Measurements from ENCODE around the gene GSC2. TPM values are rescaled to one million over a fixed set of nuclear protein-coding genes. Genes with fewer than 3 reads are reported as not detected.

The GSC2 gene
- total RNA-seq (2014; rRNA removed; shearing (Covaris generic)), result 0.78 TPM in 1 of 2 replicates, not detected in the other

DNA sequence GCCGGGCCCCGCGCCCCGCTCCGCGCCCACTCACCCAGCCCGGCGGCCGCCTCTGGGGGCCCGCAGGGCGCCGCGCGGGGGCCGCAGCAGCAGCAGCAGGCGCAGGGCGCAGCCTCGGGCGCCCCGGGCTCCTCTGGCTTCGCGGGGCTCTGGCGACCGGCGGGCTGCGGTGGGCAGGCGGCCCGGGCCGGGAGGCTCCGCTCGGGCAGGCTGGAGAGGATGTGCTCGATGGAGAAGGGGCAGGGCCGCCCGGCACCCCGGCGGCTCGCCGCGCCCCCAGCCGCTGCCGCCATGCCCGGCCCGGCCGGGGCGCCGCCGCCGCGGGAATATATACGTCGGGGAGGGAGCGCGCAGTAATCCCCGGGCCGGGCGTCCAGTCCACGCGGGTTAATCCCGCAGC lies at the start of gene GSC2:
TSS of gene GSC2 (minus strand) at position 302 of the 400 bp plus-strand sequence. CDS start at position 293, 9 bp downstream.
- DNase-seq, result peak; percentile 86
- Histone ChIP-seq H3K4me3 (ENCODE audit: insufficient read depth, low read depth, low read length) (peak within 1 kb of the TSS; percentile 43), H3K27me3 (ENCODE audit: control insufficient read depth, insufficient read depth, low read length) (peaks cover 72% of the 10 kb centered on the region), H3K36me3 (replicated peaks; ENCODE audit: control insufficient read depth, insufficient read depth, low read length) (no peaks in the 10 kb centered on the region)

DNA sequence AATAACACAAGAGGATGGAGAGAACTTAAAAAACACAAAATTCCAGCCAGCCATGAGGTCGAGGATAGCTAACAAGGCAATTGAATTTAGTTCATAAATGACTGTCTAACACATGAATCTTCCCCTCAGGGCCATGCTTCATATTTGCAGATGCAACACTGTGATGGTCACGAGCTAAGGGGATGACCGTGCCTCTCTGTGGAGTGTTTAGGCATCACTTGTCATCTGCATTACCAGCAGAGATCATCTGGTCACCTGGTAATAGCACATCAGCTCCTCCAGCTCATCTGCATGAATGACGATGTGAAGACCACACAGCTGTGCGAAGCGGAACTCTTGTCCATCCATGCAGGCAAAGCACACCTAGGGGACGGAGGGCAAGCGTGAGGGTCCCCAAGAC lies 49.4 kb upstream of the GSC2 start:
- no peaks in the 10 kb centered on the region for H3K27me3 ChIP-seq (ENCODE audit: control insufficient read depth, insufficient read depth, low read length)
- DNase-seq, result no peak
- H3K4me3 ChIP-seq (ENCODE audit: insufficient read depth, low read depth, low read length), result no peak overlapping the region
- H3K36me3 ChIP-seq (replicated peaks; ENCODE audit: control insufficient read depth, insufficient read depth, low read length), result peaks cover 2% of the 10 kb centered on the region; the same call in 1 of the 2 replicates

DNA sequence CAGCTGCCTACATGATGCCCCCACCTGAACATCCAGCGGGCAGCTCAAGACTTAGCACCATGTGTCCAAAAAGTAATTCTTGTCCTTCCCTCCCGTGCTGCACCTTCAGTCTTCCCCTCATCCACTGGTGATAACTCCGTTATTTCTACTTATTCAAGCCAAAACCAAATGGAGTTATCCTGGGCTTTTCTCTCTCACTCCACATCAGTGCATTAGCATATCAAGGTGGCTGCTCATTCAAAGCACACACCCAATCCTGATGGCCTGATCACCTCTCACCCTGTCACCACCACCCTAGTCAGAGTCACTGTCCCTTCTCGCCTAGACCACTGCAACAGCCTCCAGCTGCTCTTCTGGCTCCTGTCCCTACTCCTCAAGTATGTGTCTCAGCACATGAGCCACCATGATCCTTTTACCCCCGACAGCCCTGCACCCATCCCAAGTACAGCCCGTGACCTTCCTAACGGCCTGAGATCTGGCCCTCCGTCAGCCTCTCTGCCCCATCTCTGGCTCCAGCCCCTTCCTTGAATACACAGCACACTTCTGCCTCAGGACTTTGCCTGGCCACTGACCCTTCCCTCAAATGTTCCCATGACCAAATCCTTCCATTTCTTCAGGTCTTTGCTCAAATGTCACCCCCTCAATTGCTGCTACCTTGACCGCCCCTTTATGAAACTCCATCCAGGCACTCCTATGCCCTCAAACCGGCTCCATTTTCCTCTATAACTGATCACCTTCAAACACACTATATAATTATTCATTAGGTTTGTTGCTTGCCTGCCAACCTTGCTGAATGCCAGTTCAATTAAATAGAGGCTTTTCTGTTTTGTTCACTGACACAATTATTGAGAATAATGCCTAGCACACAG lies 48.1 kb upstream of the GSC2 start:
- Histone ChIP-seq H3K4me3 (ENCODE audit: insufficient read depth, low read depth, low read length) (no peak overlapping the region), H3K36me3 (replicated peaks; ENCODE audit: control insufficient read depth, insufficient read depth, low read length) (peaks cover 2% of the 10 kb centered on the region; the same call in 1 of the 2 replicates), H3K27me3 (ENCODE audit: control insufficient read depth, insufficient read depth, low read length) (no peaks in the 10 kb centered on the region)
- DNase-seq, result no peak

- no peak overlapping the region for H3K4me3 ChIP-seq (ENCODE audit: insufficient read depth, low read depth, low read length)
- peaks cover 2% of the 10 kb centered on the region; the same call in 1 of the 2 replicates for H3K36me3 ChIP-seq (replicated peaks; ENCODE audit: control insufficient read depth, insufficient read depth, low read length)
- no peaks in the 10 kb centered on the region for H3K27me3 ChIP-seq (ENCODE audit: control insufficient read depth, insufficient read depth, low read length)
- no peak for DNase-seq
Observed at GRCh38 chr22:19196841-19197612, 46.9 kb upstream of the GSC2 start.

GRCh38 chr22:19195796-19196731 lies 46.0 kb upstream of the GSC2 start:
- no peak overlapping the region for H3K4me3 ChIP-seq (ENCODE audit: insufficient read depth, low read depth, low read length)
- H3K36me3 ChIP-seq (replicated peaks; ENCODE audit: control insufficient read depth, insufficient read depth, low read length), result peaks cover 2% of the 10 kb centered on the region; the same call in 1 of the 2 replicates
- H3K27me3 ChIP-seq (ENCODE audit: control insufficient read depth, insufficient read depth, low read length), result no peaks in the 10 kb centered on the region
- peak; percentile 34 for DNase-seq

- Histone ChIP-seq H3K36me3 (replicated peaks; ENCODE audit: control insufficient read depth, insufficient read depth, low read length) (peaks cover 2% of the 10 kb centered on the region; the same call in 1 of the 2 replicates), H3K4me3 (ENCODE audit: insufficient read depth, low read depth, low read length) (no peak overlapping the region), H3K27me3 (ENCODE audit: control insufficient read depth, insufficient read depth, low read length) (no peaks in the 10 kb centered on the region)
- DNase-seq, result no peak
Observed at GRCh38 chr22:19194766-19195536, 44.9 kb upstream of the GSC2 start.

GRCh38 chr22:19193879-19194278 lies 43.8 kb upstream of the GSC2 start:
- no peak for DNase-seq
- Histone ChIP-seq H3K27me3 (ENCODE audit: control insufficient read depth, insufficient read depth, low read length) (no peaks in the 10 kb centered on the region), H3K4me3 (ENCODE audit: insufficient read depth, low read depth, low read length) (no peak overlapping the region), H3K36me3 (replicated peaks; ENCODE audit: control insufficient read depth, insufficient read depth, low read length) (no peaks in the 10 kb centered on the region; the same call in 1 of the 2 replicates)

DNA sequence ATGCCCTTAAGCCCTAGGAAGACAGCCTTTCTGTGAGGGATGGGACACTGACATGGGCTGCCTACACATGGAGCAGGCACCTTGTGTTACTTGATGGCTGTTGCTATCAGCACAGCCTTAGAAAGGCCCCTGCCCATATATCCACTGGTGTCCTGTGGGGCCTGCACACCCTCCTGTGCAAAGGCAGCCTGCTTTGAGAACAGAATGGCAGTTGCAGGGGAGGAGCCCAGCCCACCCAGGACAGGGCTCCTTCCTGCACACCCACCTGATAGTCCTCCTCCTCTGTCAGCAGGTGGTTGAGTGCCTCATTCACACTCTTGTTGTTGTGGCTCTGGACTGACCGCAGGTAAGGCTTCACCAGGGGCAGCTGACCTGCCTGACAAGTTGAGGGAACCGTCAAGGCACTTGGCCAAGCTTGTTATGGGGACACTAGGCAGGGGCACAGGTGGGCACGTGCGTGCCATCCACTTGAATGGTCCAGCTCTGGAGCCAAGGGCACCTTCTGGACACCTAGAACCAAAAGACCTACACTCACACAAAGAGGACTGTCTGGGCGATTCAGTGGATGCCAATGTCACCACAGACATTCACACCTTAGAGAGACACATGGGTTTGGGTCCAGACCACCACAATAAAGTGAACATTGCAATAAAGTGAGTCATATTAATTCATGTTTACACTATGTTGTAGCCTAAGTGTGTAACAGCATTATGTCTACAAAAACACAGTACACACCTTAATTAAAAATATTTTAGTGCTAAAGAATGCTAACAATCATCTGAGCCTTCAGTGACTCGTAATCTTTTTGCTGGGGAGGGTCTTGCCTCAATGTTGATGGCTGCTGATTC lies 37.8 kb upstream of the GSC2 start:
- DNase-seq, result no peak
- H3K36me3 ChIP-seq (replicated peaks; ENCODE audit: control insufficient read depth, insufficient read depth, low read length), result no peaks in the 10 kb centered on the region; the same call in 1 of the 2 replicates
- no peak overlapping the region for H3K4me3 ChIP-seq (ENCODE audit: insufficient read depth, low read depth, low read length)
- no peaks in the 10 kb centered on the region for H3K27me3 ChIP-seq (ENCODE audit: control insufficient read depth, insufficient read depth, low read length)

DNA sequence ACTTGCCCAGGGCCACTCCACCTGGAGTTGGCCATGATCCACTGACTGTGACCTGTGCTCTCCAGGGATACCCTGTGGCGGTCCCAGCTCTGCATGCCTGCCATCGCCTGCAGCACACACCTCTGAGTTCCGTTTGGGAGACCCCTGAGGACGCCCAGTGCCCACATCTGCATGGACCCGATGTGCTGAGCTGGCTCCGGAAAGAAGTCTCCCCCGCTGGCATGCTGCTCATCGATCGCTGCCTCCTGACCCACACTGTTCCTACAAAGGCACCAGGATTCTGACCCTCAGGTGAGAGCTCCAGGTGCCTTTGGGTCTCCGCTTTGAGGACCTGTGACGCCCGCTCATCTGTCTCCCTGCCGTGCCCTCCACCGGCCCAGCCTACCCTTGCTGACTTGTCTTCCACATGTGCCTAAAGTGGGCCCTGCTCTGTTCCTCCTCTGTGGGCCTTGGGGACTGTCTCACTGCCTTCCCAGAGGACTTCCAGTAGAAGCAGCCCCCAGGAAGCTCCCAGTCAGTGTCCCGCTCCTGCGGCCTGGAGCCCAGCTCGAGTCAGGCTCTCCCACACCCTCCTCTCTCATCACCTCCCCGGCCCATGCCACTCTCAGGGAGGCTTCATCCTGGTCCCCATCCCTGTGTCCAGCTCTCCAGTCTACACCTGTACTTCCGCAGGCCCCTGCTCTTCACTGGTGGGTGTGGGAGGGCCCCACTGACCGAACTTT lies 34.3 kb upstream of the GSC2 start:
- DNase-seq, result no peak
- Histone ChIP-seq H3K4me3 (ENCODE audit: insufficient read depth, low read depth, low read length) (no peak overlapping the region), H3K27me3 (ENCODE audit: control insufficient read depth, insufficient read depth, low read length) (no peaks in the 10 kb centered on the region), H3K36me3 (replicated peaks; ENCODE audit: control insufficient read depth, insufficient read depth, low read length) (no peaks in the 10 kb centered on the region; the same call in 1 of the 2 replicates)

- no peaks in the 10 kb centered on the region; the same call in 1 of the 2 replicates for H3K36me3 ChIP-seq (replicated peaks; ENCODE audit: control insufficient read depth, insufficient read depth, low read length)
- no peak for DNase-seq
- H3K27me3 ChIP-seq (ENCODE audit: control insufficient read depth, insufficient read depth, low read length), result no peaks in the 10 kb centered on the region
- H3K4me3 ChIP-seq (ENCODE audit: insufficient read depth, low read depth, low read length), result no peak overlapping the region
Observed at GRCh38 chr22:19183216-19183615, 33.1 kb upstream of the GSC2 start.

DNA sequence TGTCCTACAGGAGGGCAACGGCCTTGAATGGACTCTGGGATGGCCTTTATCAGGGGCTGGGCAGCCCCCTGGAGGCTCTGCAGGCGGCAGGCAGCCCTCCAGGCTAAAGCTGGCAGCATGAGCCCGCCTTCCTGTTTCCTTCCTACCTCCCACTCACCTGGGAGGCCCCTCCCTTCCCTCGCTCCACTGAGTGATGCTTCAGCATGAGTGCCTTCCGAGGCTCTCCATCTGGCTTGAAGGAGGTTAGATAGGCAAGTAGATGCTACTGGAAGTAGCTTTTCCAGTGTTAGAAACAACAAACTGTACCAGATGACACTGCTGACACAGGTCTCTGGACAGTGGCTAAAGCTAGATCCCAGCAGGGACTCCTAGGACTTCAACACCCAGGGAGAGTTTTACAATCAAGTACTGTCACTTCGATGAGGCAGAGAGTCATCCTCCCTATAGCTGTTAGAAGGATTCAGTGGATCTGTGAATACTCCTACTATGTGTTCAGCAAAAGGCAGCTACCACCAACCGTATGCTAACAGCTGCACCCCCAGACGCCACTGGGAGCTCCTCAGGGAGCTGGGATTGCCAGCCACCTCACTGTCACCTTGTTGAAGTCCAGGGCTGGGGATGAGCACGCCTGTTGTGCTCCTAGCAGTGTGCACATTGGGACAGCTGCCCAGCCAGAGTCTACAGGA lies 32.5 kb upstream of the GSC2 start:
- Histone ChIP-seq H3K27me3 (ENCODE audit: control insufficient read depth, insufficient read depth, low read length) (no peaks in the 10 kb centered on the region), H3K4me3 (ENCODE audit: insufficient read depth, low read depth, low read length) (no peak overlapping the region), H3K36me3 (replicated peaks; ENCODE audit: control insufficient read depth, insufficient read depth, low read length) (no peaks in the 10 kb centered on the region; the same call in 1 of the 2 replicates)
- DNase-seq, result no peak
